Loucy (cell line): ENCODE results near the gene PGAP6.

Source experiments
- H2AFZ ChIP-seq: fragments of 200-600 bp; sonication (generic); 2 replicates; pipeline ENCODE4 v1.6.0; 2016; ENCODE audit warnings: antibody characterized with exemption, mild to moderate bottlenecking, low read length, moderate library complexity
- H3F3A ChIP-seq: fragments of 200-600 bp; 2 replicates; pipeline ENCODE4 v1.6.0; 2016; ENCODE audit warnings: antibody characterized with exemption, low read depth, mild to moderate bottlenecking
- H3K27me3 ChIP-seq: fragments of 200-600 bp; sonication (generic); 2 replicates; pipeline ENCODE4 v1.6.1; 2014; ENCODE audit warnings: low read length, mild to moderate bottlenecking; ENCODE audit not compliant: insufficient read depth, poor library complexity, severe bottlenecking
- H3K36me3 ChIP-seq: fragments of 200-600 bp; sonication (generic); 2 replicates; pipeline ENCODE4 v1.6.1; 2016; ENCODE audit warnings: low read length; ENCODE audit not compliant: insufficient read depth
- H3K4me1 ChIP-seq: fragments of 200-600 bp; sonication (generic); 2 replicates; pipeline ENCODE4 v1.5.1; 2014; ENCODE audit warnings: low read length, mild to moderate bottlenecking; ENCODE audit not compliant: insufficient read depth, poor library complexity, severe bottlenecking
- H3K4me2 ChIP-seq: fragments of 200-600 bp; sonication (generic); 2 replicates; pipeline ENCODE4 v1.6.0; 2014; ENCODE audit warnings: antibody characterized with exemption, low read length, low read depth, mild to moderate bottlenecking; ENCODE audit not compliant: poor library complexity, severe bottlenecking
- H3K4me3 ChIP-seq: fragments of 200-600 bp; sonication (generic); 2 replicates; pipeline ENCODE4 v1.5.1; 2014; ENCODE audit warnings: low read length, mild to moderate bottlenecking, mixed read lengths; ENCODE audit not compliant: poor library complexity, severe bottlenecking
- H3K79me2 ChIP-seq: fragments of 200-600 bp; sonication (generic); 2 replicates; pipeline ENCODE4 v1.6.1; 2014; ENCODE audit warnings: low read length; ENCODE audit not compliant: insufficient read depth
- H3K9ac ChIP-seq: fragments of 200-600 bp; sonication (generic); 2 replicates; pipeline ENCODE4 v1.6.0; 2014; ENCODE audit warnings: mild to moderate bottlenecking, low read depth, low read length, moderate library complexity; ENCODE audit not compliant: poor library complexity, severe bottlenecking
- H3K9me2 ChIP-seq: fragments of 200-600 bp; sonication (generic); replicated peaks from 2 replicates; pipeline ENCODE4 v1.6.1; 2016; ENCODE audit warnings: low read depth, low read length, mixed read lengths
- H3K9me3 ChIP-seq: fragments of 200-600 bp; sonication (generic); 2 replicates; pipeline ENCODE4 v1.6.1; 2014; ENCODE audit warnings: mild to moderate bottlenecking, antibody characterized with exemption, low read length, low read depth; ENCODE audit not compliant: insufficient read depth
- H4K20me1 ChIP-seq: fragments of 200-600 bp; sonication (generic); 2 replicates; pipeline ENCODE4 v1.6.0; 2014; ENCODE audit warnings: antibody characterized with exemption, low read length, mild to moderate bottlenecking; ENCODE audit not compliant: insufficient read depth, poor library complexity, severe bottlenecking
- CTCF ChIP-seq: fragments of 200-600 bp; sonication (generic); conservative IDR thresholded peaks from 2 replicates; pipeline ENCODE4 v1.5.1; 2014; ENCODE audit warnings: mild to moderate bottlenecking, antibody characterized with exemption, low read length
- EZH2phosphoT487 ChIP-seq: fragments of 200-600 bp; IDR thresholded peaks from 2 replicates; pipeline ENCODE4 v1.6.1; 2018; ENCODE audit warnings: antibody characterized with exemption, mild to moderate bottlenecking, moderate library complexity, borderline replicate concordance

Gene PGAP6

GRCh38 chr16:376817-377418 is 4.9 kb downstream of the PGAP6 start:
- TF ChIP-seq EZH2phosphoT487: no peak
- TF ChIP-seq CTCF: no peak
- Histone ChIP-seq H3K4me1 (peaks cover 11% of the 10 kb centered on the region), H3F3A (no peaks in the 10 kb centered on the region), H3K9me3 (no peaks in the 10 kb centered on the region), H3K36me3 (no peaks in the 10 kb centered on the region), H3K4me3 (no peak overlapping the region), H2AFZ (no peak overlapping the region), H3K9me2 (no peaks in the 10 kb centered on the region), H3K4me2 (no peak overlapping the region), H3K9ac (no peak overlapping the region), H3K27me3 (no peaks in the 10 kb centered on the region), H4K20me1 (no peaks in the 10 kb centered on the region), H3K79me2 (peaks cover 21% of the 10 kb centered on the region)

GRCh38 chr16:375927-376816 is 5.6 kb downstream of the PGAP6 start:
- Histone ChIP-seq H3F3A (no peaks in the 10 kb centered on the region), H3K9me3 (no peaks in the 10 kb centered on the region), H3K4me3 (no peak overlapping the region), H3K9me2 (no peaks in the 10 kb centered on the region), H2AFZ (no peak overlapping the region), H3K4me2 (no peak overlapping the region), H4K20me1 (no peaks in the 10 kb centered on the region), H3K79me2 (peaks cover 19% of the 10 kb centered on the region), H3K27me3 (no peaks in the 10 kb centered on the region), H3K36me3 (no peaks in the 10 kb centered on the region), H3K9ac (no peak overlapping the region), H3K4me1 (peaks cover 11% of the 10 kb centered on the region)
- TF ChIP-seq EZH2phosphoT487 (no peak), CTCF (no peak)

- no peak for TF ChIP-seq EZH2phosphoT487
- no peak for TF ChIP-seq CTCF
- Histone ChIP-seq H3K4me1 (peaks cover 7% of the 10 kb centered on the region), H4K20me1 (no peaks in the 10 kb centered on the region), H2AFZ (no peak overlapping the region), H3K9me2 (no peaks in the 10 kb centered on the region), H3K9me3 (no peaks in the 10 kb centered on the region), H3K4me3 (no peak overlapping the region), H3F3A (no peaks in the 10 kb centered on the region), H3K27me3 (no peaks in the 10 kb centered on the region), H3K79me2 (peaks cover 10% of the 10 kb centered on the region; the same call in 1 of the 2 replicates), H3K9ac (no peak overlapping the region), H3K36me3 (no peaks in the 10 kb centered on the region), H3K4me2 (no peak overlapping the region)
Measured at GRCh38 chr16:375212-375611, 6.6 kb downstream of the PGAP6 start.
